Suprapubic skin (tissue), 4 donors: ENCODE data around the gene NHSL2. TPM values are rescaled to one million over a fixed set of nuclear protein-coding genes. Genes with fewer than 3 reads are reported as not detected.
A peak's percentile ranks its signal among the peaks of the same experiment; 100 is the strongest.

Experiments used
- DNase-seq, 2 donors: peaks; one replicate each; pipeline ENCODE4 v3.0.0-alpha.2; 2019; ENCODE audit warnings: low spot score in 2 of 2
- H3K27ac ChIP-seq: fragments of 200-600 bp; sonication (generic); one replicate; pipeline ENCODE4 v1.5.1; 2019
- H3K27me3 ChIP-seq: fragments of 200-600 bp; sonication (generic); one replicate; pipeline ENCODE4 v1.5.1; 2019
- H3K36me3 ChIP-seq: fragments of 200-600 bp; sonication (generic); one replicate; pipeline ENCODE4 v1.5.1; 2019
- H3K4me1 ChIP-seq: fragments of 200-600 bp; sonication (generic); one replicate; pipeline ENCODE4 v1.5.1; 2019
- H3K4me3 ChIP-seq: fragments of 200-600 bp; sonication (generic); one replicate; pipeline ENCODE4 v1.5.1; 2019; ENCODE audit warnings: mild to moderate bottlenecking
- H3K9me3 ChIP-seq: fragments of 200-600 bp; sonication (generic); one replicate; pipeline ENCODE4 v1.5.1; 2019
- CTCF ChIP-seq, 2 donors: fragments of 200-600 bp in 1 of 2; fragments of 450-650 bp in 1 of 2; sonication (generic) in 1 of 2; IDR thresholded peaks; one replicate each; pipeline ENCODE4 v1.5.1; 2016 to 2019; ENCODE audit warnings: antibody characterized with exemption in 2 of 2, mild to moderate bottlenecking in 1 of 2, moderate library complexity in 1 of 2
- EP300 ChIP-seq: sonication (generic); formaldehyde crosslinking; IDR thresholded peaks from one replicate; pipeline ENCODE4 v1.6.1; 2017; ENCODE audit warnings: antibody characterized with exemption
- POLR2A ChIP-seq, 2 donors: fragments of 450-650 bp; IDR thresholded peaks; one replicate each; pipeline ENCODE4 v1.6.1; 2017; ENCODE audit warnings: antibody characterized with exemption in 2 of 2, mild to moderate bottlenecking in 2 of 2, moderate library complexity in 2 of 2
- POLR2AphosphoS5 ChIP-seq, 3 donors: sonication (generic); formaldehyde crosslinking; IDR thresholded peaks; one replicate each; pipeline ENCODE4 v1.6.1; 2017; ENCODE audit warnings: antibody characterized with exemption in 3 of 3
- WGBS: methylation state at CpG from one replicate; pipeline ENCODE4 v1.1.5; 2018; 5-methylcytosine and 5-hydroxymethylcytosine counted together
- total RNA-seq, 4 donors: library from RNA; depleted of rRNA; stranded (reverse); fragments of >200 nt; gene quantifications; one replicate each; pipeline ENCODE4 v1.1.0, GENCODE V29; 2016

Gene NHSL2
- total RNA-seq, 4 donors from 2014 or later, result 2.0 to 4.7 (median 3.0) TPM

DNA sequence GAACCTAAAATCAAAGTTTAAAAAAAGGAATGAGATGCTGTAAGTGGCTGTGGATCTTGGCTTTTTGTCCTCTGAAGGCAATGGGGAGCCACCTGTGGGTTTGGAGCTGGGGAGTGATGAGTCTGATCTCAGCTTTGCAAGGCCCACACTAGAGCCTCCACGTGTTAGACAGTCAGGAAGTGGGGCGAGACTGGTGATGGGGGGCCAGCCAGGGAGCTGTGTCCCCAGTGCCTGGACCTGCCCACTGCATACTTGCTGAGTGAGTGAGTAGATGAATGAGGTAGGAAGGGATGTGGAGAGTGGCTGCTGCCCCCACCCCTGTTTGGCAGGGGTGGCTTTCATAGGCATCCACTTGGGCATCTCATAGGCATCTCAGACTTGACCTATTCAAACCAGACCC is 84.0 kb downstream of the NHSL2 start:
- no peaks in the 10 kb centered on the region for H3K9me3 ChIP-seq
- no peak overlapping the region for H3K27ac ChIP-seq
- TF ChIP-seq EP300 (no peak), POLR2AphosphoS5 (IDR thresholded peaks at IDR 0.05) (no peak)
- H3K4me1 ChIP-seq, result no peaks in the 10 kb centered on the region
- H3K36me3 ChIP-seq, result no peaks in the 10 kb centered on the region
- no peaks in the 10 kb centered on the region for H3K27me3 ChIP-seq
- WGBS, result 74% methylated on average over 2 of the region's 2 CpGs
- no peak overlapping the region for H3K4me3 ChIP-seq
- no peak for DNase-seq

DNA sequence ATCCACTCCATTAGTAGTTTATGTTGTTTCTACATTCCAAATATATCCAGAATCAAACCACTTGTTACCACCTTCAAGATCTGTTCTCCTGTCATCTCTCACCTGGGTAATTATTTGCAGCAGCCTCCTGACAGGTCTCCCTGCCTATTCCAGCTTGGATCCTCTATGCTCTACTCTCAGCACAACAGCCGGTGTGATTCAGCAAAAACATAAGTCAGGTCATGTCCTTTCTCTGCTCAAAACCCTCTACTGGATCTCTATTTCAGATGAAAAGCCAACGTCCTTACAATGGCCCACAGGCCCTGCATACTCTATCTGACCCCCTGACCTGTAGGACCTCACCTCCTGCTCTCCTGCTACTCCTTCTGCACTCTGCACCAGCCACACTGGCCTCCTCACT is 84.5 kb downstream of the NHSL2 start:
- no peak for DNase-seq
- Histone ChIP-seq H3K4me3 (no peak overlapping the region), H3K27ac (no peak overlapping the region), H3K9me3 (no peaks in the 10 kb centered on the region), H3K4me1 (no peaks in the 10 kb centered on the region), H3K27me3 (no peaks in the 10 kb centered on the region), H3K36me3 (no peaks in the 10 kb centered on the region)
- TF ChIP-seq POLR2AphosphoS5 (IDR thresholded peaks at IDR 0.05), result no peak
- WGBS, result 68% methylated on average over 2 of the region's 2 CpGs

DNA sequence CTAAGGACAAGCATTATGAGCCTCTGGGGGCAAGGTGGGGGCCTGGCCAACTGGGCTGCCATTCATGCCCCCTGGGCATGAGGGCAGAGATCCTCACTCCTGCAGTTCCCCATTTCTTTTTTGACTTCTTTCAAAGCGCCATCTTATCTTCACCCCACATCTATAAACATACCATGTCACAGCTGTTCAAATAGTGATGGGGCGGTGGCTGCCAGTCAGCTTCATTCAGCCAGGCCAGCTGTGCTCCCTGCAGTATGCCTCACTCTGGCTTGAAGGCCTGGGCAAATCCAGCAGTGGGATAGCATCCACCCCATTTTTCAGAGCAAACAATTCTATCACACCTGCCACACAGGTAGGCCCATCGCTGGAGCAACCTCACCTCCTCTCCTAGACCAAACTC is 85.5 kb downstream of the NHSL2 start:
- 72% methylated on average over 3 of the region's 3 CpGs for WGBS
- Histone ChIP-seq H3K9me3 (no peaks in the 10 kb centered on the region), H3K4me1 (no peaks in the 10 kb centered on the region), H3K36me3 (no peaks in the 10 kb centered on the region), H3K27ac (no peak overlapping the region), H3K4me3 (no peak overlapping the region), H3K27me3 (no peaks in the 10 kb centered on the region)
- no peak for DNase-seq
- TF ChIP-seq EP300 (no peak), CTCF (IDR thresholded peaks at IDR 0.05) (no peak), POLR2AphosphoS5 (IDR thresholded peaks at IDR 0.05) (no peak), POLR2A (IDR thresholded peaks at IDR 0.05) (no peak)

DNA sequence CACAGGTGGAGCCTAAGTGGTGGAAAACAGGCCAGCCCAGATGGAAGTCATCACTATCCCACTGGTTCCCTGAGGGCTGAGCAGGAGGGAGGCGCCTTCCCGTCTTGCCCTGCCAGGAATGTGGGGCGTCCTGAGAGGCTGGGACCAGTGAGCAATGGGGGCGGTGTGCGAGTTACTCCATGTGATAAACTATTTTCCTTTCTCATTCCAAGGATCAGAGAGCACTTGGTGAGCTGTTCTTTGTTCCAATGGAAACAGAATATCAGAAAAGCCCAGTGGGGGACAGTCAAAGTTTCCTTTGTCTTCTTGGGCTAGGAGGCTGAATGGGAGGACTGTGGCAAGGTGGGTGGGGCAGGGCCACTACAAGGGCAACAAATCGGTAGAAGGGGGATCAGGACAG is 86.2 kb downstream of the NHSL2 start:
- 44% methylated on average over 5 of the region's 6 CpGs for WGBS
- TF ChIP-seq POLR2AphosphoS5 (IDR thresholded peaks at IDR 0.05) (no peak), CTCF (IDR thresholded peaks at IDR 0.05) (no peak), POLR2A (IDR thresholded peaks at IDR 0.05) (no peak), EP300 (no peak)
- no peaks in the 10 kb centered on the region for H3K4me1 ChIP-seq
- H3K4me3 ChIP-seq, result no peak overlapping the region
- H3K27me3 ChIP-seq, result no peaks in the 10 kb centered on the region
- H3K9me3 ChIP-seq, result no peaks in the 10 kb centered on the region
- DNase-seq, result no peak
- no peak overlapping the region for H3K27ac ChIP-seq
- H3K36me3 ChIP-seq, result no peaks in the 10 kb centered on the region

GRCh38 chrX:71997320-71997719 is 86.7 kb downstream of the NHSL2 start:
- WGBS, result 56% methylated on average over 3 of the region's 3 CpGs
- Histone ChIP-seq H3K27me3 (no peaks in the 10 kb centered on the region), H3K4me1 (no peaks in the 10 kb centered on the region), H3K36me3 (no peaks in the 10 kb centered on the region), H3K9me3 (no peaks in the 10 kb centered on the region), H3K27ac (no peak overlapping the region), H3K4me3 (no peak overlapping the region)
- TF ChIP-seq POLR2A (IDR thresholded peaks at IDR 0.05) (no peak), POLR2AphosphoS5 (IDR thresholded peaks at IDR 0.05) (no peak), EP300 (no peak), CTCF (IDR thresholded peaks at IDR 0.05) (no peak)
- DNase-seq, result no peak

- Histone ChIP-seq H3K9me3 (no peaks in the 10 kb centered on the region), H3K4me1 (peaks cover 7% of the 10 kb centered on the region), H3K27me3 (no peaks in the 10 kb centered on the region), H3K36me3 (no peaks in the 10 kb centered on the region), H3K4me3 (no peak overlapping the region), H3K27ac (no peak overlapping the region)
- no peak for DNase-seq
- 15% methylated on average over 6 of the region's 6 CpGs for WGBS
- TF ChIP-seq POLR2AphosphoS5 (IDR thresholded peaks at IDR 0.05) (no peak), CTCF (IDR thresholded peaks at IDR 0.05) (peak; percentile 23 to 31), POLR2A (IDR thresholded peaks at IDR 0.05) (no peak), EP300 (no peak)
These were observed 88.3 kb downstream of the NHSL2 start for GRCh38 chrX:71998836-71999509.
